Natural killer cell (primary cell): ENCODE results near the gene REC114. TPM values are rescaled to one million over a fixed set of nuclear protein-coding genes. Genes with fewer than 3 reads are reported as not detected.

ENCODE experiments used
- ATAC-seq, 3 donors: fragments of 150-1000 bp in 2 of 3; fragments of 200-7000 bp in 1 of 3; cut with Tn5 transposase; 1 replicate in 1 of 3; 2 replicates in 2 of 3; pipeline ENCODE4 v1.10.0; 2021; ENCODE audit warnings: mild to moderate bottlenecking in 2 of 3, moderate library complexity in 2 of 3
- DNase-seq, 2 donors: peaks; one replicate each; pipeline versions ENCODE4 v3.0.0 to v3.0.0-alpha.2; 2013 to 2021; ENCODE audit warnings: mixed read lengths in 1 of 2
- H3K27ac ChIP-seq: one replicate; pipeline ENCODE4 v1.5.1; 2013; ENCODE audit warnings: mild to moderate bottlenecking, low read length
- H3K27me3 ChIP-seq: one replicate; pipeline ENCODE4 v1.6.1; 2013; ENCODE audit warnings: low read length; ENCODE audit not compliant: control insufficient read depth, insufficient read depth
- H3K36me3 ChIP-seq: one replicate; pipeline ENCODE4 v1.6.1; 2013; ENCODE audit warnings: low read length; ENCODE audit not compliant: control insufficient read depth, insufficient read depth
- H3K4me1 ChIP-seq: one replicate; pipeline ENCODE4 v1.6.1; 2013; ENCODE audit warnings: low read length; ENCODE audit not compliant: control insufficient read depth, insufficient read depth
- H3K4me3 ChIP-seq: one replicate; pipeline ENCODE4 v1.5.1; 2013; ENCODE audit warnings: low read length
- H3K9me3 ChIP-seq: one replicate; pipeline ENCODE4 v1.6.1; 2013; ENCODE audit warnings: low read length; ENCODE audit not compliant: control insufficient read depth, insufficient read depth
- H3K27ac Mint-ChIP-seq, 2 donors: one replicate each; pipeline ENCODE4 v1.8.0; 2022; ENCODE audit warnings: mild to moderate bottlenecking in 2 of 2, mixed read lengths in 2 of 2, moderate library complexity in 1 of 2
- H3K27me3 Mint-ChIP-seq, 2 donors: one replicate each; pipeline ENCODE4 v1.8.0; 2022; ENCODE audit warnings: low read depth in 2 of 2, mixed read lengths in 2 of 2
- H3K36me3 Mint-ChIP-seq: one replicate; pipeline ENCODE4 v1.8.0; 2022; ENCODE audit warnings: mixed read lengths
- H3K4me1 Mint-ChIP-seq, 2 donors: one replicate each; pipeline ENCODE4 v1.8.0; 2022; ENCODE audit warnings: mixed read lengths in 2 of 2
- H3K4me3 Mint-ChIP-seq: one replicate; pipeline ENCODE4 v1.8.0; 2022; ENCODE audit warnings: mild to moderate bottlenecking, moderate library complexity, mixed read lengths
- H3K9me3 Mint-ChIP-seq, 2 donors: one replicate each; pipeline ENCODE4 v1.8.0; 2022; ENCODE audit warnings: mixed read lengths in 2 of 2
- WGBS: methylation state at CpG from one replicate; pipeline ENCODE4 v1.1.7; 2013; ENCODE audit warnings: missing lambda C conversion rate; ENCODE audit not compliant: insufficient coverage; 5-methylcytosine and 5-hydroxymethylcytosine counted together
- intact Hi-C: fragments of 100-400 bp; cut with micrococcal nuclease; formaldehyde crosslinking; loops from one replicate; pipeline ENCODE4 v1.14.2; 2022
- total RNA-seq, 4 donors: library from RNA; stranded (reverse); fragments of 120-200 nt in 1 of 4; gene quantifications; one replicate each; pipeline versions ENCODE4 v1.2.3 to v1.2.4, GENCODE V29; 2013 to 2022
- TF ChIP-seq, protein P1 (sequence below): fragments of 200-600 bp; IDR thresholded peaks from one replicate; pipeline ENCODE4 v1.8.0; 2022; ENCODE audit warnings: antibody characterized with exemption

Gene REC114
- total RNA-seq, 3 donors from 2014 or later (not counting 1 experiment from before 2014, with no cell fraction given) = not detected

DNA sequence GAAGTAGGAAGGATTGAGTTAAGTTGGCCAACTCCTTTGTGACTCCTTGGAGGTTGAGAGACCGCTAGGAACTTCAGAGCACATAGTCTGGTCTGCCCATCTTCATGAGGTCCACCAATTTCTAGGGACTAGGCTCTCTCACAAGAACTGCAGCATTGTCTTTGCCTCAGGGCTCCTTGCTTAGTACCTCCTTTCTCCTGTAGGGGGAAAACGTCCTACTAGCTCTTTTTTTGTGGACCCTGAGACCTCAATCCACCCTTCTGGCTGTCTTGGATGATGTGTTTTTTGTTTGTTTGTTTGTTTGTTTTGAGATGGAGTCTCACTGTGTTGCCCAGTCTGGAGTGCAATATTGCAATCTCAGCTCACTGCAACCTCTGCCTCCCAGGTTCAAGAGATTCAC, 21.6 kb downstream of the REC114 start:
- DNase-seq = no peak
- Mint-ChIP-seq H3K4me1 (no peaks in the 10 kb centered on the region), H3K36me3 (no peaks in the 10 kb centered on the region), H3K27me3 (peaks cover 13 to 34% of the 10 kb centered on the region in 2 donors), H3K9me3 (no peaks in the 10 kb centered on the region), H3K27ac (no peak overlapping the region), H3K4me3 (no peak overlapping the region)
- intact Hi-C loops = no loop called here
- no peak overlapping the region for H3K4me3 ChIP-seq
- TF ChIP-seq, protein P1, sequence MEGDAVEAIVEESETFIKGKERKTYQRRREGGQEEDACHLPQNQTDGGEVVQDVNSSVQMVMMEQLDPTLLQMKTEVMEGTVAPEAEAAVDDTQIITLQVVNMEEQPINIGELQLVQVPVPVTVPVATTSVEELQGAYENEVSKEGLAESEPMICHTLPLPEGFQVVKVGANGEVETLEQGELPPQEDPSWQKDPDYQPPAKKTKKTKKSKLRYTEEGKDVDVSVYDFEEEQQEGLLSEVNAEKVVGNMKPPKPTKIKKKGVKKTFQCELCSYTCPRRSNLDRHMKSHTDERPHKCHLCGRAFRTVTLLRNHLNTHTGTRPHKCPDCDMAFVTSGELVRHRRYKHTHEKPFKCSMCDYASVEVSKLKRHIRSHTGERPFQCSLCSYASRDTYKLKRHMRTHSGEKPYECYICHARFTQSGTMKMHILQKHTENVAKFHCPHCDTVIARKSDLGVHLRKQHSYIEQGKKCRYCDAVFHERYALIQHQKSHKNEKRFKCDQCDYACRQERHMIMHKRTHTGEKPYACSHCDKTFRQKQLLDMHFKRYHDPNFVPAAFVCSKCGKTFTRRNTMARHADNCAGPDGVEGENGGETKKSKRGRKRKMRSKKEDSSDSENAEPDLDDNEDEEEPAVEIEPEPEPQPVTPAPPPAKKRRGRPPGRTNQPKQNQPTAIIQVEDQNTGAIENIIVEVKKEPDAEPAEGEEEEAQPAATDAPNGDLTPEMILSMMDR = no peak
- WGBS = 38% methylated on average over 2 of the region's 2 CpGs
- H3K4me1 ChIP-seq = no peaks in the 10 kb centered on the region
- H3K27ac ChIP-seq = no peak overlapping the region
- H3K27me3 ChIP-seq = no peaks in the 10 kb centered on the region
- H3K9me3 ChIP-seq = no peaks in the 10 kb centered on the region
- H3K36me3 ChIP-seq = no peaks in the 10 kb centered on the region
- no peak for ATAC-seq

DNA sequence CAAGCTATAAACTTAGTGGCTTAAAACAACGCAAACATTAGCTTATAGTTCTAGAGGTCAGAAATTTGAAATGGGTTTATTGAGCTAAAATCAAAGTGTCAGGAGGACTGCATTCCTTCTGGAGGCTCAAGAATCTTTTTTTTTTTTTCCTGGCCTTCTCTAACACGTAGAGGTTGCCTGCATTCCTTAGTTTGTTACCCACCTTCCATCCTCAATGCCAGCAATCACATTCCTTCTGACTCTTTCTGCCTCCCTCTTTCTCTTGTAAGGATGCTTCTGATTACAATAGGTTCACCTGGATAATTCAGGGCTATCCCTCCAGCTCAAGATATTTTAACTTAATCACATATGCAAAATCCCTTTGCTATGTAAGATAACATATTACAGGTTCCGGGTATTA, 24.8 kb downstream of the REC114 start:
- no peaks in the 10 kb centered on the region for H3K9me3 Mint-ChIP-seq
- Histone ChIP-seq H3K4me3 (no peak overlapping the region), H3K9me3 (no peaks in the 10 kb centered on the region), H3K27me3 (peaks cover 4% of the 10 kb centered on the region), H3K36me3 (no peaks in the 10 kb centered on the region), H3K4me1 (no peaks in the 10 kb centered on the region), H3K27ac (no peak overlapping the region)
- H3K4me1 Mint-ChIP-seq = no peaks in the 10 kb centered on the region
- H3K27me3 Mint-ChIP-seq = peaks cover 15 to 44% of the 10 kb centered on the region in 2 donors
- intact Hi-C loops = no loop called here
- no peak overlapping the region for H3K4me3 Mint-ChIP-seq
- H3K36me3 Mint-ChIP-seq = no peaks in the 10 kb centered on the region
- TF ChIP-seq, protein P1 = no peak
- DNase-seq = no peak
- 64% methylated on average over 2 of the region's 3 CpGs for WGBS
- ATAC-seq = no peak
- H3K27ac Mint-ChIP-seq = no peak overlapping the region

DNA sequence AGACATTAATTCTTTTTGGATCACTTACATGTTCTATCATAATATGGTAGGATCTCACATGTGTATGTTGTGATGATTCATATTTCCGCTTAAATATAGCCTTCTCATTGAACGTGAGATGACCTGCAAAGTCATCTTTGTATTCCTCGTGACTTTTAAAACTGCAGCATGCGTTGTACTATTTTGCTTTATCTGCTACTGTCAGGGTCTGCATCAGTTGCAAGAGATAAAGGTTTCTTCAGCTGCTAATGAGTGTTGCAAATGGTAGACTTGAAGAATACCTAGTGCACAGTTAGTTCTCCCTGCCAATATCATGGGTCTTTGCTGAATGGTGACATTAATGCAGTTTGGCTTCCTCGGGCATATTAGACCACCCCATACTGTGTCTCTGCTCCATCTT, 31.8 kb downstream of the REC114 start:
- H3K4me3 Mint-ChIP-seq = no peak overlapping the region
- no peaks in the 10 kb centered on the region for H3K4me1 Mint-ChIP-seq
- no peak overlapping the region for H3K27ac Mint-ChIP-seq
- H3K9me3 Mint-ChIP-seq = no peaks in the 10 kb centered on the region
- H3K27me3 ChIP-seq = peaks cover 4% of the 10 kb centered on the region
- intact Hi-C loops = no loop called here
- no peaks in the 10 kb centered on the region for H3K36me3 ChIP-seq
- no peak overlapping the region for H3K27ac ChIP-seq
- H3K4me3 ChIP-seq = no peak overlapping the region
- H3K9me3 ChIP-seq = no peaks in the 10 kb centered on the region
- no peaks in the 10 kb centered on the region for H3K4me1 ChIP-seq
- ATAC-seq (no peak), DNase-seq (no peak)
- TF ChIP-seq, protein P1 = no peak
- WGBS = 83% methylated on average over 5 of the region's 5 CpGs
- H3K27me3 Mint-ChIP-seq = peaks cover 29 to 49% of the 10 kb centered on the region in 2 donors
- no peaks in the 10 kb centered on the region for H3K36me3 Mint-ChIP-seq

DNA sequence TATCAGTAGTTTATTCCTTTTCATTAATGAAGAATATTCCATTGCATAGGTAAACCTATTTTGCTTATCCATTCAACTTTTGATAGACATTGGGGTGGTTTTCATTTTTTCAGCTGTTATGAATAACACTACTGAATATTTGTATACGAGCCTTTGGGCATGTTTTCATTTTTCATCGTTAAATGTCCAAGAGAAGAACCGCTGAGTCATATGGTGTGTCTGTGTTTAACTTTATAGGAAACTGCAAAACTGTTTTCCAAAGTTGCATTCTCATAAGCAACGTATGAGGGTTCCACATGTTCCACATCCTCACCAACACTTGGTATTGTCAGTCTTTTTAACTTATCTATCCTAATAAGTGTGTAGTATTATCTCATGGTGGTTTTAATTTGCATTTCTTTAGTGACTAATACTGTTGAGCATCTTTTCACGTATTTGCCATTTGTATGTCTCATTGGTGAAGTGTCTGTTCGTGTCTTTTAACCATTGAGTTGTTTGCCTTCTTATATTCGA, 33.8 kb downstream of the REC114 start:
- no peaks in the 10 kb centered on the region for H3K4me1 Mint-ChIP-seq

More for the DNA sequence above, 33.8 kb downstream of the REC114 start:
- no peak overlapping the region for H3K4me3 ChIP-seq
- H3K4me1 ChIP-seq = no peaks in the 10 kb centered on the region
- H3K36me3 Mint-ChIP-seq = no peaks in the 10 kb centered on the region
- no peaks in the 10 kb centered on the region for H3K36me3 ChIP-seq
- 77% methylated on average over 3 of the region's 7 CpGs for WGBS
- TF ChIP-seq, protein P1 = no peak
- intact Hi-C loops = no loop called here
- DNase-seq (no peak), ATAC-seq (no peak)
- H3K27ac Mint-ChIP-seq = no peak overlapping the region
- H3K4me3 Mint-ChIP-seq = no peak overlapping the region
- H3K9me3 ChIP-seq = no peaks in the 10 kb centered on the region
- no peak overlapping the region for H3K27ac ChIP-seq
- peaks cover 22 to 39% of the 10 kb centered on the region in 2 donors for H3K27me3 Mint-ChIP-seq
- H3K9me3 Mint-ChIP-seq = no peaks in the 10 kb centered on the region
- peaks cover 4% of the 10 kb centered on the region for H3K27me3 ChIP-seq
